A549 treated with AZD9567 at 1 μM for 4 hours (cell line): ENCODE measurements around the gene IGDCC3. TPM values are rescaled to one million over a fixed set of nuclear protein-coding genes. Genes with fewer than 3 reads are reported as not detected.

Experiments used
- total RNA-seq: library from RNA; stranded (reverse); fragments of 200-300 nt; extraction: Qiagen RNA extraction; gene quantifications from 5 replicates; pipeline ENCODE4 v1.2.3, GENCODE V29; 2022; ENCODE audit not compliant: insufficient read depth

IGDCC3 gene
- 0.08 to 0.33 TPM (median 0.12 TPM) in 4 of 5 replicates, not detected in the other for total RNA-seq

DNA sequence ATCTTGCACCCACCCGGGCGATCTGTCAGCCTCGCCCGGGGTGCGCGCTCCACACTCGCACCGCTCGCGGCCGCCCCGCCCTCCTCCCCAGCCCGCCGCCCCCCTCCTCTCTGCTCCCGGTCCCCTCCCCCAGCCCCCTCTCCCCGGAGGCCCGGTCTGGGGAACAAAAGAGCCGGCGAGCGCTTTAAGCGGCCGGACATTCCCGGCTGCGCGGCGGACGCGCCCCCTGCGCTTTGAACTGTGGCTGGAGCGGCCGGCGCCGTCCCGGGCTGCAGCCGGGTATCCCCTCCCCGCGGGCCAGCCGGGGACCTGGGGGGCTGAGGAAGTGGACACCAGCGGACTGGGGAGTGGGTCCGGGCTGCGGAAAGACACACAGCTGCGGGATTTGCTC is at the start of gene IGDCC3:
Gene IGDCC3 (minus strand): TSS at position 27 of the 391 bp plus-strand sequence. CDS start 214 bp downstream, outside the sequence.

DNA sequence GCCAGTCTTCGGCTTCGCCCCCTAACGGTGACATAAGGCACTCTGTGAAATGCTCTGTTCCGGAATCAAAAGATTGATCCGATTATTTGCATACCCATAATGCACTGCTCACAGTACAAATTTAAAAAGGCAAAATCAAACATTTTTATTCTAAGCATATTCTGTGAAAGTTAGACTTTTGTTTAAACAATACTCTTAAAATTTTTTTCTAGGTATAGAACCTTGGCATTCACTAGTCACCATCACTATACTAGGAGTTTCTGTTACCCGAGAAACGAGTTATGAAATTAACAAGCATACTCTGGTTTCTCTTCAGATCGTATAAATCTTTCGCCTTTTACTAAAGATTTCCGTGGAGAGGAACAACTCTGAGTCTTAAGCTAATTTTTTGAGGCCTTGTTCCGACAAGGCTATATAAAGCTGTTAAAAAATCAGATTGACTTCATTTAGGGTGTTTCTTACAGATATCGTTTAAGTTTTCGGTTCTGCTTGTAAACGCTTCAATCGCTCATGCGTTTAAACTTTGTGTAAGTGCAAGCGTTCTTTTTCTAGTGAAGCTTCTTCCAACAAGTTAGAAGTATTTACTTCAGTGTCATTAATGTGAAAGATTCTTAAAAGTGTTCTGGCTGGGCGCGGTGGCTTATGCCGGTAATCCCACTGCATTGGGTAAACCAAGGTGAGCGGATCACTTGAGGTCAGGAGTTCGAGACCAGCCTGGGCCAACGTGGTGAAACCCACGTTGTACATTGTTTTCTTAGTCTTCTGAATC is 73.2 kb downstream of the IGDCC3 start, which contains the start of gene RNU5B-1:
Gene RNU5B-1 (plus strand): TSS at position 297 of the 769 bp plus-strand sequence.

DNA sequence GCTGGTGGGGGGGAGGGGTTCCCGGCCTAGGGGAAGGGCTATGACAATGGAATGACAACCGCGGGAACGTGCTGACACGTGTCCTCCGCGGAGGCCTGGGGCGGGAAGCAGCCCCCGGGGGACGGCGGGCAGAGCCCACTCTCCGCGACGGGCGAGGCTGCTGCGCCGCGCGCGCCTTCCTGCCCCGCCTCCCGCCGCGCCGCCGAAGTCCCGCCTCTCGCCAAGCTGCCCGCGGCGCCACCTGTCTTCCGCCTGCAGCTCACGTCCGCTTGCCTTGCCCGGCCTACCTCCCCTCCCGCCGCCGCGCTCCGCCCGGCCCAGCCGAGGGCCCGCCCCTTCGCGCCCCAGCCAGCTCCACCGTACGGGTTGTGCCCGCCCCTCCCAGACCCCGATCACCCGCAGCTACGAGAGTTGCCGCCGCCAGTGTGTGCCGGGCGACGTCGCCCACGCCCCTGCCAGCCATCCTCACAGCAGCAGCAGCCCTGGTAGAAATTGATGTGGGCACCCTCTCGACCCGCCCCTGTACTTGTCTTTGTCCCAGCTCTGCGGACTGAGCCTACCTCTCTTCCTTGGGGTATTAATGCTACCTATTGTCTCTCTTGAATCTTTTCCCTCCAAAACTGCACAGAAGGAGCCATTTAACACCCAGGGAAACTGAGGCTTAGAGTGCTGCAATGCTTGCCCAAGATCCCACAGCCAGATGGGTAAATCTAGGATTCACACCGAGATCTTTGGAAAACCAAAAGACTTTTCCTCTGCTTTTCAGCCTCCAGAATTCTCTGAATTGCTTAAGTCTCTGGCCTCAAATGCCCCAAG is 90.9 kb downstream of the IGDCC3 start, which contains the start of gene PARP16:
Gene PARP16 (minus strand): TSS at position 180 of the 816 bp plus-strand sequence. CDS start 457 bp downstream, outside the sequence.

Other genes starting within 250 kb of the IGDCC3 start
- gene PDCD7, start 244.2 kb downstream of the IGDCC3 start, total RNA-seq: 22.3 to 30.0 TPM (median 27.6 TPM) in 5 replicates
- gene CLPX, start 192.7 kb downstream of the IGDCC3 start, total RNA-seq: 39.4 to 46.5 TPM (median 43.5 TPM) in 5 replicates
- gene CILP, start 166.5 kb downstream of the IGDCC3 start, total RNA-seq: 0.14 to 0.33 TPM (median 0.14 TPM) in 5 replicates
- 4.2 to 10.9 TPM (median 9.9 TPM) in 5 replicates for gene PARP16, start 91.1 kb downstream of the IGDCC3 start, total RNA-seq
- gene RNU5A-1, start 82.0 kb downstream of the IGDCC3 start, total RNA-seq: not detected in 5 replicates
- not detected in 5 replicates for gene RNU5B-1, start 73.3 kb downstream of the IGDCC3 start, total RNA-seq
- gene IGDCC4, start 44.9 kb upstream of the IGDCC3 start, total RNA-seq: 1.5 to 3.0 TPM (median 2.0 TPM) in 5 replicates
- gene DPP8, start 139.7 kb upstream of the IGDCC3 start, total RNA-seq: 22.8 to 30.3 TPM (median 26.7 TPM) in 5 replicates
- gene HACD3, start 152.5 kb upstream of the IGDCC3 start, total RNA-seq: 127 to 151 TPM (median 139 TPM) in 5 replicates
- gene INTS14, start 233.1 kb upstream of the IGDCC3 start, total RNA-seq: 38.3 to 59.2 TPM (median 40.1 TPM) in 5 replicates
- 1.9 to 3.9 TPM (median 3.0 TPM) in 5 replicates for gene SLC24A1, start 243.9 kb upstream of the IGDCC3 start, total RNA-seq